ENCODE results near the gene OR1S2.

GRCh38 chr11:58243954-58244353 lies 40.0 kb upstream of the OR1S2 start:
- no peak for TF ChIP-seq CTCF (IDR thresholded peaks at IDR 0.05)
- TF ChIP-seq POLR2A (IDR thresholded peaks at IDR 0.05) = no peak

All from Peyer's patch (tissue), 4 donors.